Loucy (cell line): ENCODE measurements around the gene SQSTM1.

Experiments used
- CTCF ChIP-seq: fragments of 200-600 bp; sonication (generic); conservative IDR thresholded peaks from 2 replicates; pipeline ENCODE4 v1.5.1; 2014; ENCODE audit warnings: mild to moderate bottlenecking, antibody characterized with exemption, low read length
- EZH2phosphoT487 ChIP-seq: fragments of 200-600 bp; IDR thresholded peaks from 2 replicates; pipeline ENCODE4 v1.6.1; 2018; ENCODE audit warnings: antibody characterized with exemption, mild to moderate bottlenecking, moderate library complexity, borderline replicate concordance

DNA sequence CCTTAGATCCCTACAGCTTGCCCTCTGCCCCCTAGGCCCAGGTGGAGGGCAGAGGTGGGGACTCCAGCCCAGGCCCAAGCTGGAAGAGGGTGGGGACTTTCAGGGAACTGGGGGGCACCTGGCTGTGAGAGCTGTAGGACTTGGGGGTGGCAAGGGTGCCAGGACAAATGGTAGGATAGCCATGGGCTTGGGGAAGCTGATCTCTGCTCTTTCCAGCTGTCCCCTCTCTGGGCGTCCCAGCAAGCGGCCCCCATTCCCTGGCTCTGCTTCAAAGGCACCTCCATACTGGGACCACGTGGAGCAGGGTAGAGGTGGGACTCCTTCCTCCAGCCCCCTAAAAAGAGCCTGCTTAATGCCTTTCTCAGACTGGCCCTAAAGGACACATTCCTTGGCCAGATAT, 26.5 kb upstream of the SQSTM1 start:
- no peak for TF ChIP-seq CTCF
- TF ChIP-seq EZH2phosphoT487: no peak
